Activated CD8-positive, alpha-beta memory T cell treated with anti-CD3 and anti-CD28 coated beads for 48 hours (primary cell): ENCODE measurements around the gene APLNR.
"Not testable (repeated sequence)": the region's sequence is repeated elsewhere in the genome, so short reads cannot be mapped to it uniquely, and the experiment has no call there.

Experiments
- DNase-seq, 3 experiments: peaks; one replicate each; pipeline ENCODE4 v3.0.0-alpha.2; 2020; ENCODE audit warnings: low read depth in 2 of 3, low spot score in 2 of 3

APLNR gene

DNA sequence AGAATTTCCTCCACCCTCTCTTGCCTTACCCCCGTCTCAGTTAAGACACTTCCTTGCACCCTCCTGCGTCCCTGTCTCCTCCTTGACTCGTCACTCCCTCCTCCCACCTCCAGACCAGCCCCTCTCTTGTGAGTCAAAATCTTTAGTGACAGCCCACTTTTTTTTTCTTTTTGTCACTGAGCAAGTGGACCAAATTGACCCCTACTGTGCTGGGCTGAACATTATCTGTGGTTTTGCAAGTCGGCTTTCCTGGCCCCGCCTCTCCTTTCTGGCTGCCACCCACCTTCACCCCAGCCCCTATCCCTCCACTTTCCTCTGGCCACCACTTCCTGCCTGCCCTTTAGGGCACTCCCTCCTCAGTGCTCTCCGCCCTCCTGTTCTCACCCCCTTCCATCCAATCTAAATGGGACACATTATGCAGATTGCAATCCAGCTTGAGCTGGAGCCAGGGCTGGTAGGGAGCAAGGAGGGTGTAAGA, at the start of gene APLNR:
TSS of gene APLNR (minus strand) at position 47 of the 478 bp plus-strand sequence. CDS start 246 bp downstream, outside the sequence.
- no peak for DNase-seq

DNA sequence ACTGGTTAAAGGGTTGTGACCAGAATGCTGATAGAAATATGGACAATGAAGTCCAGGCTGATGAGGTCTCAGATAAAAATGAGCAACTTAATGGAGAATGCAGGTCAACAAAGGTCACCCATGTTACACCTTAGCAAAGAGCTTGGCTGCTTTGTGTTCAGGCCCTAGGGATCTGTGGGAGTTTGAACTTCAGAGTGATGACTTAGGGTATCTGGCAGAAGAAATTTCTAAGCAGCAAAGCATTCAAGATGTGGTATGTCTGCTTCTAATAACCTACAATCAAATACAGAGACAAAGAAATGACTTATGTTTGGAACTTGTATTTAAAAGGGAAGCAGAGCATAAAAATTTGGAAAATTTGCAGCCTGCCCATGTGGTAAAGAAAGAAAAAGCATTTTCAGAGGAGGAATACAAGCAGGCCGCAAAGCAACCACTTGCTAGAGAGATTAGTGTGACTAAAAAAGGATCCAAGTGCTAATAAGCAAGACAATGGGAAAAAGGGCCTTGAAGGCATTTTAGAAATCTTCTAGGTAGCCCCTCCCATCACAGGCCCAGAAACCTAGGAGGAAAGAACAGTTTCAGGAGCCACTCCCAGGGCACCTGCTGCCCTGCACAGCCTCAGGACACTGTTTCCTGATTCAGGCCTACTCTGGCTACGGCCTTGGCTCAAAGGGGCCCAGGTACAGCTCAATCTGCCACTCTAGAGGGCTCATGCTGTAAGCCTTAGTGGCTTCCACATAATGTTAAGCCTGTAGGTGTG, 46.4 kb upstream of the APLNR start:
- DNase-seq, result no peak

- DNase-seq, result not testable (repeated sequence)
Observed at GRCh38 chr11:57281546-57281945, 44.5 kb upstream of the APLNR start.

GRCh38 chr11:57279116-57279515, 42.1 kb upstream of the APLNR start:
- no peak for DNase-seq

- no peak for DNase-seq
Observed at GRCh38 chr11:57278721-57279095, 41.7 kb upstream of the APLNR start.

- DNase-seq, result peak in 2 of 3 experiments; percentile 10 to 12
Observed at GRCh38 chr11:57277845-57278720, 41.0 kb upstream of the APLNR start.

- no peak for DNase-seq
Observed at GRCh38 chr11:57276971-57277675, 40.1 kb upstream of the APLNR start.

DNA sequence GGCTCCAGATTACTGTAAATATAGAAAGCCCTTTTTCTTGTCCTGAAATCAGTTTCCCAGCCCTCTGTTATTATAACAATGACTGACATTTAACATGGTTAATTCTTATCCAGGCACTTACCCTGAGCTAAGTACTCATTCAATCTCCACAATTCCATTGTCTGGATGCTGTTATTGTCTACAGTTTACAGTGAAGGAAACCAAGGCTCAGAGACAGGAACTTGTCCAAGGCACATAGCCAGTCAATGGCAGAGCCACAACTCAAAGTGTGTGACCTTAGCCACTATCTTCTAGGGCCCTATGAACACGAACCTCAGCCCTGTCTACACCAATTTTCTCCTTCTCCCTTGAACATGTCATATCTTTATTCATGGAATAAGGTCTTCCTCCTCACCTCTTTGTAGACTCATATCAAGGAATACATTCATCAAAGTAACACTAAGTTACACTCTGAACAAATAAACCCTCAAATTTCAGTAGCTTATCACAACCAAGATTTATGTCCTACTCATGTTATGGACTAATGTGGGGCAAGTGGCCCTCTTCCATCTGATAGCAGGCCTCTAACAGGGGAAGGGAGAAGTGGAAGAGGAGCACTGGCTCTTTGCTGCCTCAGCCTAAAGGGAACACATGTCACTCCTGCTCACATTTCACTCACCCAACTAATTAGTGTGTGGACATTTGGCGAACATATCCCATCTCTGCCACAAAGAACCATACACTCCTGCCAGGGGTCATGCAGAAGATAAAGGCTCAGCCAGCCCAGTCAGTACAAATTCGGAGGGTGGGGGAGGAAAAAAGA, 39.3 kb upstream of the APLNR start:
- no peak for DNase-seq

DNA sequence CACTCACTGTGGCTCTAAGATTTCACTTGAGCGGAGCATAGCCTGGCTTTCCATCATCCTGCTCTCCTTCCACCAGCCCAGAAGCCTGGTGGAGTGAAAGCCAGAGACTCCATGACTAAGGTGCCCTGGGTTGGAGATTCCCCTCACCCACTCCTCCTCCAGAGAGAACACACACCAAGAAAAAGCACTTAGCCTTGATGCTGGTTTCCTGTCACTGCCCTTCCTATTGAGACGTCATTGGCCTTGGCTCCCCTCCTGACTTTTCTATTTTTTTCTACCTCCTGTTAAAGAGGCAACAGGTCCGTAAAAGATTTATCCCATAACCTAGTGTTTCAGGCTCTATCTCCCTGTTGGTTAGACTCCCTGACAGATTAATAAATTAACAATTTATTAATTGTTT, 38.5 kb upstream of the APLNR start:
- no peak for DNase-seq

DNA sequence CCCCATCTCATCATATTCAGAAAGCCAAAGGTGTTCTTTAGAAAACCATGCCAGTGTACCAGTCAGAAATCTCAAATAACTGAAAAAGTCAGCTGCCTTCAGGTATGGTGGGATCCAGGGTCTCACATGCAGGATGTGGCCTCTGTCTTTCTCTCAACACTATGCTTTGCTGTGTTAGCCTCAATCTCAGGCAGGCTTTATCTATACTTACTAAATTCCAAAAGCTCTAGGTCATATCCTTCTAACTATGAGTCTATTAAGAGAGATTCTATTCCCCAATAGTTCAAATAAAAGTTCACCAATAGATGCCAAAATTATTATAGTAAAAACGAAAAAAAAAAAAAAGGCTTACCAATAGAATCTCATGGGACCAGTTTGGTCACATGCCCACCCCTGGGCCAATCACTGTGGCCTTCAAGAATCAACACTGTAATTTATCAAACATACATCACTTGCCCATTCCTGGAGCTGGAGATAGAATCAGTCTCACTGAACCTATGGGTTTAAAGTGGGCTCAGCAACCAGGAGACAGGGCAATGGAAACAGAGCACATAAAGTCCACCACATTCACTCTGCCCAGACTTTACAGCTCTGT, 38.0 kb upstream of the APLNR start:
- DNase-seq, result no peak

DNA sequence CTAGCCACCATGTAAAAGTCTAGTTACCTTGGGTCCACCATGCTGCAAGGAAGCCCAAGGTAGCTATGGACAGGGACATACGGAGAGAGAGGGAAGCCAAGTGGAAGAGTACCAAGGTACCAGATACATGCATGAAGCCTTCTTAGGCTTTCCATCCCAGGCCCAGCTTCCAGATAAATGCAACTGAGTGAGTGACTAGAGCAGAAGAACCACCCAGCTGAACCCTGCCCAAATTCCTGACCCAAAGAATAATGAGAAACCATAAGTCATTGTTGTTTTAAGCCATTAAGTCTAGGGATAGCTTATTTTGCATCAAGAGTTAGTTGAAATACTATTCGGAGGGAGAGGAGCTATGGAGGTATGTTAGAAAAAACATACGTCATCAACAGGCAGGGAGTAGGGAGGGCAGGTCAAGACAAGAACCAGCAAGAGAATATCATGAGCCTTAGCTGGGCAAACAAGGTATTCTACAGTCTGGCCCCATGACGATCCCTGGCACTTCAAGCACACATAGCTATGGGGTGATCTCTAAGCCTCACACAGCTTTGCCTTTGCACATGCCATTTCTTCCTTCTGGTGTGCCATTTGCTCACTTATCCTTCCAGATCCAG, 36.5 kb upstream of the APLNR start:
- DNase-seq, result no peak

DNA sequence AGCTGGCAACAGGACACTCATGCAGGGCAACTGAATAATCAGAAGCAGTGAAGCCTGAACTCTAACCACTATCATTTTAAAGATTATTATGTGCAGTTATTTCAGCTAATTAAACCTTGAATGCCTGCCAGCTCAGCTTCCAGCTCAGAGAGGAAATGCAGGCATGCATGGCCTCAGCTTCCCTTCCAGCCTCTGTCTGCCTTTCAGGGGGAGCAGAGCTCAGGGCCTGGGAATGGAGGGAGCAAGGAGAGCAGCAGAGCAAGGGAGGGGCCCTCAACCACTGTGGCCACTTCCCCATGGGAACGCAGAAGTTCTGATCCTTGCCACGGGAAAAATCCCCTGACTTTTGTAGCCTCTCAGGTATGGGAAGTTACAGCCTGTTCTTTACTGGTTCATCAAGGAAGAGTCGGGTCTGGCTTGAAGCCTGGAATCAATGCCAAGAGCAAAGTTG, 32.5 kb upstream of the APLNR start:
- no peak for DNase-seq

- no peak for DNase-seq
Observed at GRCh38 chr11:57266157-57266556, 29.1 kb upstream of the APLNR start.

GRCh38 chr11:57263351-57263750, 26.3 kb upstream of the APLNR start:
- DNase-seq, result no peak

DNA sequence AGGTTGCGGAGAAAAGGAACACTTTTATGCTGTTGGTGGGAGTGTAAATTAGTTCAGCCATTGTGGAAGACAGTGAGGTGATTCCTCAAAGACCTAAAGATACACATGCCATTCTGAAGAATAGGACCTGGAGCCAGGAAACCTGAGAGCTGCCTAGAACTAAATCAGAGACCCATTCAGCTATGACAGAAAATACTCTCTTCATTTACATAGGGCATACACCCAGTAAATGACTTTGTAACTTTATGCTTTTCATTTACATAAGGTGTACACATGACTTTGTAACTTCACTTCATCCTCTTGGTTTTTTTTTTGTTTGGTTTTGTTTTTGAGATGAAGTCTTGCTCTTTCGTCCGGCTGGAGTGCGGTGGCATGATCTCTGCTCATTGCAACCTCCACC, 25.1 kb upstream of the APLNR start:
- no peak for DNase-seq

DNA sequence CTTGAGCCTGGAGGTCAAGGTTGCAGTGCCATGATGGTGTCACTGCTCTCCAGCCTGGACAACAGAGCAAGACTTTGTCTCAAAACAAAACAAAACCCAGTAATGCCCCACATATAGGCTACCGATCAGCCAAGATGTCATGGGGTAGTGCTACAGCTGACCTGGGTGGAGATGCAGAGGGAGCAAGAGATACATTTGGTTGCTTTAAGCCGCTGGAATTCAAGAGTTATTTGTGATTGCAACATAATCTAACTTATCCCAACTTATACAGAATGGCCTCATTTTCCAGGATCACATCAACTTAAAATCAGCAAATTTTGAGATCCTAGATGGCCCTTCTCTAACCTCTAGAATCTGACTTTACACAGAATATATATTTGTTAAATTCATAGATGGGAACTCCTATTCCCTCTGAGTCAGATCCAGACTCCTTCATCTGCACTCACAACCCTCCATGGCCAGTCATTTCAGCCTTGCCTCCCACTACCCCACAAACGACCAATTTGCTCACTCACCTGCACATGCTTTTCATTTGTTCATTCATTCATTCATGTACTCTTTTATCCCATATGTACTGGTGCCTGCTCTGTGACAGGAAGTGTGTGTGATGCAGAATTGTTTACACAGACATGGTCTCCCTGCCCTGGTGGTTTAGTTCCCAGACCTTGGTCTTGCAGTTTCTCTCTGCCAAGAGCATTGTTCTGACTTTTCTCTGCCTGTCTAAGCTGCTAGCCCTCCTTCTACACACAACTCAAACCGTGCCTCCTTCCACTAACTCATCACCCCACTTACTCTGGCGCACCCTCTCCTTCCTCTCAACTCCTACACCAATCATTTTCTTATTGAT, 24.1 kb upstream of the APLNR start:
- DNase-seq, result no peak

GRCh38 chr11:57256119-57256518, 19.1 kb upstream of the APLNR start:
- no peak for DNase-seq

- no peak for DNase-seq
Observed at GRCh38 chr11:57255618-57256017, 18.6 kb upstream of the APLNR start.

- no peak for DNase-seq
Observed at GRCh38 chr11:57254631-57255030, 17.6 kb upstream of the APLNR start.
